H1 (cell line): ENCODE measurements around the gene FHIT.

ENCODE experiments used
- E2F6 ChIP-seq: IDR thresholded peaks from 2 replicates; pipeline ENCODE4 v1.6.1; 2012; ENCODE audit warnings: inconsistent platforms
- EGR1 ChIP-seq: IDR thresholded peaks from 2 replicates; pipeline ENCODE4 v1.6.1; 2011; ENCODE audit warnings: low read depth, low read length, borderline replicate concordance
- HDAC6 ChIP-seq: IDR thresholded peaks from one replicate; pipeline ENCODE4 v1.7.1; 2012; ENCODE audit warnings: low read depth, mild to moderate bottlenecking, inconsistent platforms, low read length, moderate library complexity
- POLR2A ChIP-seq, 2 experiments: IDR thresholded peaks; 1 replicate in 1 of 2; 2 replicates in 1 of 2; pipeline ENCODE4 v1.6.1; 2011; ENCODE audit warnings: low read depth in 2 of 2, low read length in 2 of 2, mild to moderate bottlenecking in 2 of 2; ENCODE audit errors: control extremely low read depth in 1 of 2
- SIN3A ChIP-seq, 2 experiments: IDR thresholded peaks in 1 of 2; conservative IDR thresholded peaks in 1 of 2; 2 replicates each; pipeline ENCODE4 v1.6.1; 2011 to 2012; ENCODE audit warnings: low read length in 2 of 2, improper control_type of control experiment in 1 of 2, low read depth in 1 of 2, mild to moderate bottlenecking in 1 of 2

GRCh38 chr3:60384341-60384740 is 866.9 kb downstream of the FHIT start:
- TF ChIP-seq SIN3A (conservative IDR thresholded peaks at IDR 0.05 in 1 of 2, IDR thresholded peaks at IDR 0.05 in 1 of 2; ENCODE audit: low read depth in 1 of 2, low read length in 2 of 2) (no peak), POLR2A (IDR thresholded peaks at IDR 0.05; ENCODE audit: control extremely low read depth in 1 of 2, low read depth in 2 of 2, low read length in 2 of 2) (no peak), EGR1 (no peak), E2F6 (no peak), HDAC6 (no peak)
